HepG2 (cell line): ENCODE data around the gene U2SURP. TPM values are rescaled to one million over a fixed set of nuclear protein-coding genes. Genes with fewer than 3 reads are reported as not detected.

ENCODE experiments used
- CBFB ChIP-seq: sonication (generic); formaldehyde crosslinking; IDR thresholded peaks from 2 replicates; pipeline ENCODE4 v1.4.0; 2020; ENCODE audit warnings: missing genetic modification reagents
- CTCF ChIP-seq: sonication (generic); formaldehyde crosslinking; IDR thresholded peaks from 2 replicates; pipeline ENCODE4 v1.5.0; 2020; ENCODE audit warnings: mild to moderate bottlenecking, missing genetic modification reagents, moderate library complexity
- KMT2A ChIP-seq: sonication (generic); formaldehyde crosslinking; IDR thresholded peaks from 2 replicates; pipeline ENCODE4 v1.4.0; 2020; ENCODE audit warnings: missing genetic modification reagents
- MAZ ChIP-seq, 2 experiments: sonication (generic) in 1 of 2; formaldehyde crosslinking in 1 of 2; IDR thresholded peaks; 2 replicates each; pipeline versions ENCODE4 v1.5.0 to v1.6.1; 2012 to 2020; ENCODE audit warnings: low read depth in 2 of 2, mild to moderate bottlenecking in 2 of 2, borderline replicate concordance in 1 of 2, improper control_type of control experiment in 1 of 2, low read length in 1 of 2, missing genetic modification reagents in 1 of 2, moderate library complexity in 1 of 2
- PHF20 ChIP-seq: sonication (generic); formaldehyde crosslinking; IDR thresholded peaks from 2 replicates; pipeline ENCODE4 v1.5.0; 2020; ENCODE audit warnings: mild to moderate bottlenecking, missing genetic modification reagents
- ZFP91 ChIP-seq: sonication (generic); formaldehyde crosslinking; IDR thresholded peaks from 2 replicates; pipeline ENCODE4 v1.9.0; 2022; ENCODE audit warnings: missing genetic modification reagents, mild to moderate bottlenecking, borderline replicate concordance
- ZNF460 ChIP-seq: sonication (generic); formaldehyde crosslinking; IDR thresholded peaks from 2 replicates; pipeline ENCODE4 v1.5.1; 2020; ENCODE audit warnings: missing genetic modification reagents, mild to moderate bottlenecking, borderline replicate concordance
- ZNF800 ChIP-seq: sonication (generic); formaldehyde crosslinking; IDR thresholded peaks from 2 replicates; pipeline ENCODE4 v1.4.0; 2020; ENCODE audit warnings: missing genetic modification reagents
- polyA plus RNA-seq, 8 experiments: library from polyadenylated mRNA; depleted of rRNA in 3 of 8; stranded (reverse) in 7 of 8; unstranded in 1 of 8; fragments of >200 nt; fragmentation: Illumina TruSeq in 4 of 8; extraction: Trizol in 4 of 8; gene quantifications; 2 replicates each; pipeline versions ENCODE4 v1.2.1 to v1.2.3, GENCODE V29; 2011 to 2016; ENCODE audit warnings: low read depth in 4 of 8, missing spikeins in 1 of 8, mixed read lengths in 1 of 8; ENCODE audit not compliant: insufficient read depth in 1 of 8
- total RNA-seq, 5 experiments: library from RNA; depleted of rRNA; stranded (reverse); fragments of >200 nt; fragmentation: Illumina TruSeq; extraction: Trizol; gene quantifications; 2 replicates each; pipeline ENCODE4 v1.2.3, GENCODE V29; 2016; ENCODE audit warnings: low read depth in 1 of 5
- TF ChIP-seq, protein P1 (sequence below): sonication (generic); formaldehyde crosslinking; IDR thresholded peaks from 2 replicates; pipeline ENCODE4 v1.8.0; 2022; ENCODE audit warnings: missing genetic modification reagents, low read depth, mild to moderate bottlenecking, borderline replicate concordance

U2SURP gene
- total and polyA plus RNA-seq, 2 of the 13 experiments (the other 11 are each of a cell fraction or from before 2014, with no cell fraction given): 55.9 to 173 TPM

DNA sequence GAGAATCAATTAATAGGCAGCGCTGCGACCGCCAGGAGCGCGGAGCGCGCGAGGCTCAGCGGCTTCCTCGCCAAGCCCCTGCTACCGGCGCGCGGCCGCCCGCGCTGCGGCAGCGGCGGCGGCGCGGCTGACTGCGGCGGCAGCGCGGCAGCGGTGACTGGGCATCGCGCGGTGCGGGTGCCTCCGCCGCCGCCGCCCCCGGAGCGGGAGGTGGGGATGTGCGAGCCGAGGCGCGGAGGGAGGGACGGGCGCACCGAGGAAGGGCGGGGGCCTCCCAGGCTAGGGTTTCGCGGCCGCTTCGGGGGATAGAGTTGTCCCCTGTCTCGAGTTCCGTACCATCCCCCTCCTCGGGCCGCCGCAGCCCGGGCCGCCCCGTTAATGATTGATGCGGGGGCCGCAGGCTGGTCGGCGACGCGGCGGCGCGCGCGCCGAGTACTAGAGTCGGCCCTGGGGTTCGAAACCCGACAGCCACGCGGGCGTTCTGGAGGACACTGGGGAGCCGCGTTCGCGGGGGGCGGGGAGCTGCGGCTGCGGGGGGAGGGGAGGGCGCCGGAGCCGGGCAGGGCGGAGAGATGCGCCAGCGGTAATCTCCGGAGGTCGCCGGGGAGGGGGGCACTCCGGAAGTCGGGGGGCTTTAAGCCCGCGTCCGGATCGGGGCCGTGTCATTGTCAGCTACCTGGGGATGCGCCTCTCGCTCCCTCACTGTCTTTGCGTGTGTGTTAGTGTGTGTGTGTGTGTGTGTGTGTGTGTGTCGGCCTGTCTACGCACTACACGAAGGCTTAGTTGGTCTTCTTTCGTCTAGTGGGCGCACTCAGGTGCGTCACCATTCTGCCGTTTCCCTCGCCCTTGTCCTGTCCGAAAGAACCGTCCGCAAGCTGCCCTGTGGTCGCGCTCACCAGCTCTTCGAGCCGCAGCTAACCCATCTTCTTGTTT lies 37.6 kb upstream of the U2SURP start, which contains the start of gene PAQR9 (continued):
- TF ChIP-seq, protein P1, sequence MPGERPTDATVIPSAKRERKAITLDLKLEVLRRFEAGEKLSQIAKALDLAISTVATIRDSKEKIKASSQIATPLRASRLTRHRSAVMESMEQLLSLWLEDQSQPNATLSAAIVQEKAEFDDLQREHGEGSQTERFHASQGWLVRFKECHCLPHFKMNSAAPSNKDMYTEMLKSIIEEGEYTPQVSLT (CRISPR knock-in tag): no peak
- TF ChIP-seq MAZ (IDR thresholded peaks at IDR 0.05; ENCODE audit: borderline replicate concordance, low read depth, low read length) (no peak), MAZ (CRISPR knock-in tag; IDR thresholded peaks at IDR 0.05; ENCODE audit: low read depth) (peak; percentile 82), KMT2A (CRISPR knock-in tag) (peak; percentile 77; the same call in 1 of the 2 replicates), CTCF (CRISPR knock-in tag) (0 out of 2 replicates have a peak, but pooled peaks have one; percentile 9), ZNF460 (CRISPR knock-in tag) (no peak), CBFB (CRISPR knock-in tag) (0 out of 2 replicates have a peak, but pooled peaks have one; percentile 50), PHF20 (CRISPR knock-in tag) (0 out of 2 replicates have a peak, but pooled peaks have one; percentile 24), ZNF800 (CRISPR knock-in tag) (0 out of 2 replicates have a peak, but pooled peaks have one; percentile 37), ZFP91 (0 out of 2 replicates have a peak, but pooled peaks have one; percentile 36)
